HG02938 (cell line): Measurements from ENCODE around the gene ZNF462.

Source experiments
- ATAC-seq: cut with Tn5 transposase; IDR thresholded peaks from one replicate; pipeline ENCODE4 v1.9.1; 2021; ENCODE audit warnings: mild to moderate bottlenecking, moderate library complexity; ENCODE audit not compliant: unreplicated experiment

The ZNF462 gene

GRCh38 chr9:106956971-106957370 lies 94.0 kb downstream of the ZNF462 start:
- no peak for ATAC-seq

- ATAC-seq, result no peak
Measured at GRCh38 chr9:106958955-106959657, 96.1 kb downstream of the ZNF462 start.

- ATAC-seq, result no peak
Measured at GRCh38 chr9:106960258-106960657, 97.3 kb downstream of the ZNF462 start.

- no peak for ATAC-seq
Measured at GRCh38 chr9:106961623-106962022, 98.7 kb downstream of the ZNF462 start.

GRCh38 chr9:106962122-106962521 lies 99.2 kb downstream of the ZNF462 start:
- ATAC-seq, result no peak

- ATAC-seq, result no peak
Measured at GRCh38 chr9:106962615-106963363, 99.8 kb downstream of the ZNF462 start.

- no peak for ATAC-seq
Measured at GRCh38 chr9:106963684-106964083, 100.7 kb downstream of the ZNF462 start.

- no peak for ATAC-seq
Measured at GRCh38 chr9:106964329-106964728, 101.4 kb downstream of the ZNF462 start.

- no peak for ATAC-seq
Measured at GRCh38 chr9:106964822-106965525, 102.0 kb downstream of the ZNF462 start.

- no peak for ATAC-seq
Measured at GRCh38 chr9:106966481-106966880, 103.5 kb downstream of the ZNF462 start.

GRCh38 chr9:106969696-106970095 lies 106.7 kb downstream of the ZNF462 start:
- ATAC-seq, result no peak

GRCh38 chr9:106970219-106970975 lies 107.4 kb downstream of the ZNF462 start:
- ATAC-seq, result no peak

- no peak for ATAC-seq
Measured at GRCh38 chr9:106970976-106971457, 108.1 kb downstream of the ZNF462 start.

GRCh38 chr9:106972082-106972481 lies 109.1 kb downstream of the ZNF462 start:
- ATAC-seq, result no peak

GRCh38 chr9:106974341-106974740 lies 111.4 kb downstream of the ZNF462 start:
- ATAC-seq, result no peak

GRCh38 chr9:106976772-106977171 lies 113.8 kb downstream of the ZNF462 start:
- no peak for ATAC-seq

- ATAC-seq, result no peak
Measured at GRCh38 chr9:106980551-106981101, 117.7 kb downstream of the ZNF462 start.

- ATAC-seq, result peak; percentile 79
Measured at GRCh38 chr9:106981396-106982287, 118.7 kb downstream of the ZNF462 start.

GRCh38 chr9:106982636-106983035 lies 119.7 kb downstream of the ZNF462 start:
- ATAC-seq, result no peak

- ATAC-seq, result no peak
Measured at GRCh38 chr9:106983346-106983745, 120.4 kb downstream of the ZNF462 start.
